ENCODE data around the gene SCAMP3. TPM values are rescaled to one million over a fixed set of nuclear protein-coding genes. Genes with fewer than 3 reads are reported as not detected.

SCAMP3 gene
- total and polyA plus RNA-seq, 2 experiments from 2014 or later: 50.5 to 52.5 TPM

DNA sequence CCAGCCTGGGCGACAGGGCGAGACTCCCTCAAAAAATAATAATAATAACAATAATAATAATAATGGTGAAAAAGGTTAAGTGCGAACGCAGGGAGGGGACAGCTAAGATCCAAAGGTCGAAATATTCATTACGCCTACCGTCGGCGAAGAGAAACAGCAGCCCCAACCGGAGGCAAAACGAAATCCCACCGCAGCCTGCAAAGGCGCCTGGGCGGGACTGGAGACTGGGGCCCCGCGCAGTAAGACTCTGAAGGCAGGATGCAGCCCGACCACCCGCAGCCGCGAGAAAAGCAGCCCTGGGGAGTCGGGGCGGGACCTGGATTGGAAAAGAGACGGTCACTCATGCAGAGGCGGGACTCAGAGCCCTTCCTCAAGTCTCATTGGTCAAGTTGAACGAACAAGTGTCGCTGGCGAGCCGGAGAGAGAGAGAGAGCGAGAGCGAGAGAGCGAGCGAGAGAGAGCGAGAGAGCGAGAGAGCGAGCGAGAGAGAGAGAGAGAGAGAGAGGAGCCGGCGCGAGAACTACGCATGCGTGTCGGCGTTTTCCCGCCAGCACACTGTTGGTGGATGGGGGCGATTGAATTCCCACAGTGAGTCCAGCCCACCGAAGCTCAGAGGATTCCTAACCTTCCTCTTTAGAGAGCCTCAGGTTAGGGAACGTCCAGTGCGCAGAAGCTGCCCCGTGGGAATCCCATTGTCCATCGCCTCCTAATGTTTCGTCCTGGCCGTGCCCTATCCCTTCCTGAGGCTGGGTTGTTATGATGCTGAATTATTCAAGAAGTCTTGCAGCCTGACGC lies 17.6 kb downstream of the SCAMP3 start (continued):
- TF ChIP-seq ZNF462 (CRISPR knock-in tag; IDR thresholded peaks at IDR 0.05) (no peak), STAT1 (IDR thresholded peaks at IDR 0.05; ENCODE audit: unreplicated experiment) (no peak), EZH2phosphoT487 (IDR thresholded peaks at IDR 0.05; ENCODE audit: unreplicated experiment) (no peak), CTCF (conservative IDR thresholded peaks at IDR 0.05; ENCODE audit: low read depth in 2 of 2) (peak in 1 of 2 experiments; percentile 38; a peak in 2 of 4 replicates), JUNB (IDR thresholded peaks at IDR 0.05; ENCODE audit: unreplicated experiment) (no peak), CREB1 (CRISPR knock-in tag; IDR thresholded peaks at IDR 0.05; ENCODE audit: low read depth) (peak; percentile 89), POLR2AphosphoS5 (IDR thresholded peaks at IDR 0.05; ENCODE audit: low read depth) (peak; percentile 86), ZNF114 (CRISPR knock-in tag; IDR thresholded peaks at IDR 0.05) (no peak), ZNF331 (CRISPR knock-in tag; IDR thresholded peaks at IDR 0.05; ENCODE audit: low read depth) (no peak), NANOG (IDR thresholded peaks at IDR 0.05; ENCODE audit: borderline replicate concordance) (0 out of 2 replicates have a peak, but pooled peaks have one; percentile 20)
